Measurements from ENCODE around the gene NR2F1-AS1. TPM values are rescaled to one million over a fixed set of nuclear protein-coding genes. Genes with fewer than 3 reads are reported as not detected.

Gene NR2F1-AS1
- total RNA-seq, 1 donor from 2014 or later = 5.2 TPM

- Histone ChIP-seq H3K9me3 (ENCODE audit: control insufficient read depth in 3 of 3, low read length in 3 of 3) (no peaks in the 10 kb centered on the region), H3K36me3 (ENCODE audit: control insufficient read depth in 3 of 3, insufficient read depth in 3 of 3, low read length in 3 of 3) (no peaks in the 10 kb centered on the region), H3K4me3 (ENCODE audit: low read length in 3 of 3) (no peak overlapping the region), H3K4me1 (ENCODE audit: control insufficient read depth in 3 of 3, insufficient read depth in 3 of 3, low read length in 3 of 3) (peaks cover 23 to 26% (median 26%) of the 10 kb centered on the region in 3 donors), H3K27me3 (ENCODE audit: control insufficient read depth in 3 of 3, insufficient read depth in 3 of 3, low read length in 3 of 3) (peaks cover 43 to 81% (median 67%) of the 10 kb centered on the region in 3 donors), H3K27ac (ENCODE audit: low read depth, low read length) (no peak overlapping the region), H3K9ac (ENCODE audit: low read depth in 1 of 3, low read length in 3 of 3) (no peak overlapping the region)
These were observed 5.3 kb downstream of the NR2F1-AS1 start for GRCh38 chr5:93575461-93576414.

DNA sequence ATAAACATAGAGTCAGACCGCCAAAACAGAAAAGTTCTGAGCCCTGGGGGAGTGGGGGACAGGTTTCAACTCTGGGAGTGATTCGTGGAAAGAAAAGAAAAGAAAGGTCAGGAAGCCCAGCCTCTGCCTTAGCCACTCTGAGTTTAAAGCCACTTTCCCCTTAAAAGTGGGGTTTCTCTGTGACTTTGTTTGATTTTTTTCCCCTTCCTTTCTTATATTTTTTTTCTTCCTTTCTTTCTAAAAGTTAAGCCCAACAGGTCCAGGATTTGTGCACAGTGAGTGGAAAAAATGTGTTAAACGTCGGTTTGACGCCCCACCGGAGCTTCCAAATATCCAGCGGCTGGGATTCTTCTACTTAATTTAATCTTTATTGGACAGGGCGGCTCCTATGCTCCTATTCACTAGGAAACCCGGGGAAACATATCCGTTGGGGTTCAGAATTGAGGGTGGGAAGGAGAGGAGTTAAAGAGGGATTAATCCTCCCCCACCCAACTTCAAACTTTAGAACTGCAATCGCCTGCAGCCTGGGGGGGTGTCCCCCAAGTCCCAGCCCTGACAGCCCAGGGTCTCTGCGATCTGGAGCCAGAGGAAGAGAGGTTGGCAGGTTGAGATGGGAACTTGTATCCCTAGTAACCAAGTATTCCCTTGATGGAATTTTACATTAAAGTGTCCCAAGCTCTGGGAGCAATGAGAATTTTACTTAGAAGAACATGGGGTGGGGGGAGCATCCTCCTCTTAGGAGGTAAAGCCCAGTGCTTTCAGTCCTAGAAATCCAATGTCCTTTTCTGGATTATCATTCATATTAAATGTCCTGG lies 6.3 kb downstream of the NR2F1-AS1 start:
- H3K36me3 ChIP-seq (ENCODE audit: control insufficient read depth in 3 of 3, insufficient read depth in 3 of 3, low read length in 3 of 3) = no peaks in the 10 kb centered on the region
- H3K4me1 ChIP-seq (ENCODE audit: control insufficient read depth in 3 of 3, insufficient read depth in 3 of 3, low read length in 3 of 3) = peaks cover 15 to 16% (median 15%) of the 10 kb centered on the region in 3 donors
- H3K9me3 ChIP-seq (ENCODE audit: control insufficient read depth in 3 of 3, low read length in 3 of 3) = no peaks in the 10 kb centered on the region
- no peak overlapping the region for H3K27ac ChIP-seq (ENCODE audit: low read depth, low read length)
- peaks cover 53 to 81% (median 65%) of the 10 kb centered on the region in 3 donors for H3K27me3 ChIP-seq (ENCODE audit: control insufficient read depth in 3 of 3, insufficient read depth in 3 of 3, low read length in 3 of 3)
- H3K9ac ChIP-seq (ENCODE audit: low read depth in 1 of 3, low read length in 3 of 3) = no peak overlapping the region
- no peak overlapping the region for H3K4me3 ChIP-seq (ENCODE audit: low read length in 3 of 3)

DNA sequence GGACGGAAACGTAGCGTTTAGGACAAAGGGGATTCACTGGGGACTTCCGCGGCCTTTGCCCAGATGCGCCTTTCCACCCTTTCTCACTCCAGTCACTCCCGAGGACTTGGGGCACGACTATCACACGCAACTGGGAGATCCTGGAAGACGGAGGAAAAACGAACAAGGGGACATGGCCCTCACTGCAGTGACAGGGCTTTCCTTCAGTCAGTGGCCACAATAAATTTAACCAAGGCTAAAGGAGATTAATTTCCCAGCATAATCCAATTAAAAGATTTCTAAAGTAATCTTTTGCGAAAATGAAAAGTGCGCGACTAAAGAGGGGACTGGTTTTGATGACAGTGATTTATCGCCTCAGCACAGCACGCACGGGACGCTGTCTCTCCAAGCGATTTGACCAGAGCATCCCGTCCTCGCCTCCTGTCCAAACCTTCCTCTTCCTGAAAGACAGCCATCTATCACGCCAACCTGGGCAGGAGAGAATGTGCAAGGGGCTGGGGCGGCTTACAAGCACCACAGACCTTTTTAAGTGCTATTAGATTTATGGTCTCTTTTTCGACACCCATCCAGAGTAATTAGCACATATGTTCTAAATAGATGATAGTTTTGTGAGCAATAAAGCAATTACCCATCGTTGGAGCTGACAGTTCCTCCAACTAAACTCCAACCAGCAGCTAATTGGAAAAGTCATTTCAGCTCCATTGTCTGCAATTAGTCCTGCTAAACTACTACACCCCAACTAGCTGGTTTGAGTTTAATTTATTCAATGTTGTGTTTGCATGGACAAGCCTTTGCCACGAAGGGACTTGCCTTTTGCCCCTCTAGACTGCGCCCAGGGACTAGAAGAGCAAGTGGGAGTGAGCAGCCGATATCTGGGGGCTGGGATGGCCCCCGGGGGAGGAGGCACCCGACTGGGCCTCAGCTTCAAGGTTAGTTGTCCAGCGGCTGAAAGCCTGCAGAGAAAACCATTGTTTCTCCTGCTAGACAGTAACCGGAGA lies 7.4 kb downstream of the NR2F1-AS1 start:
- Histone ChIP-seq H3K9me3 (ENCODE audit: control insufficient read depth in 3 of 3, low read length in 3 of 3) (no peaks in the 10 kb centered on the region), H3K27ac (ENCODE audit: low read depth, low read length) (no peak overlapping the region), H3K4me1 (ENCODE audit: control insufficient read depth in 3 of 3, insufficient read depth in 3 of 3, low read length in 3 of 3) (peaks cover 8 to 16% (median 13%) of the 10 kb centered on the region in 3 donors), H3K36me3 (ENCODE audit: control insufficient read depth in 3 of 3, insufficient read depth in 3 of 3, low read length in 3 of 3) (no peaks in the 10 kb centered on the region), H3K27me3 (ENCODE audit: control insufficient read depth in 3 of 3, insufficient read depth in 3 of 3, low read length in 3 of 3) (peaks cover 48 to 83% (median 63%) of the 10 kb centered on the region in 3 donors), H3K9ac (ENCODE audit: low read depth in 1 of 3, low read length in 3 of 3) (no peak overlapping the region), H3K4me3 (ENCODE audit: low read length in 3 of 3) (no peak overlapping the region)

DNA sequence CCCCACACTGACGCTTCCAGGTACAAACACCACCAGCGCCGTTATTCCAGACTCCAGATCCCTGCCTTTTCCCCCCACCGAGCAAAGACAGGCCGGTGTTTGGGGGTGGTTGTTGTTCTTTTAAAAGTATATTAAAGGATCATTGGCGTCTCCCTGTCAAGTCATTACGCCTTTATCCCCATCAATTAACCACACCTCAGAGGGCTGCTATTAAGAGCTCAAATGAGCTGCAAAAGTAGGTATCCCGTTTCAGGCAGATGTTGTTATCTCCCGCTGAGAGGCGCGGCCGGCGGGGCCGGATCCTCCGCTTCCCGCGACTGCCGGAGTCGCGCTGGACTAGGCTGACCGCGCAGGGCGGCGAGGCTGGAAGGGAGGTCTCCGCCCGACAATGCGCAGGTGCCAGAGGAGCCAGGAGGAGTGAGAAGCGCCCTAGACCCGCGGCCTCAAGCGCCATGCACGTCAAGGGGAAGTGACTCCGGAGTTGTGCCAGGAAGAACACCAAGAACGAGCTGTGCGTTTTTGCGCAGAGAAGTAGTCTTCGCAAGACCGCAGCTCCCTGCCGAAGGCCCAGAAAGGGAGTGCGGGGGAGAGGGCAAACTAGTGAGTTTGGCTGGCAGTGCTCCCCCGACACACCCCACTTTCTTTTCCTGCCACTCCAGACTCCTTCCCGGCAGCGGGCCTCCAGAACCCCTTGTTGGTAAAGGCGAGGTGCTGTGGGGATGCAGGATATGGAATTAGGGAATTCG lies 8.2 kb downstream of the NR2F1-AS1 start:
- no peak overlapping the region for H3K27ac ChIP-seq (ENCODE audit: low read depth, low read length)
- peaks cover 48 to 76% (median 54%) of the 10 kb centered on the region in 3 donors for H3K27me3 ChIP-seq (ENCODE audit: control insufficient read depth in 3 of 3, insufficient read depth in 3 of 3, low read length in 3 of 3)
- H3K9ac ChIP-seq (ENCODE audit: low read depth in 1 of 3, low read length in 3 of 3) = no peak overlapping the region
- H3K9me3 ChIP-seq (ENCODE audit: control insufficient read depth in 3 of 3, low read length in 3 of 3) = no peaks in the 10 kb centered on the region
- H3K4me1 ChIP-seq (ENCODE audit: control insufficient read depth in 3 of 3, insufficient read depth in 3 of 3, low read length in 3 of 3) = peaks cover 8 to 16% (median 13%) of the 10 kb centered on the region in 3 donors
- peak overlapping the region; percentile 23 to 29 (median 26) for H3K4me3 ChIP-seq (ENCODE audit: low read length in 3 of 3)
- H3K36me3 ChIP-seq (ENCODE audit: control insufficient read depth in 3 of 3, insufficient read depth in 3 of 3, low read length in 3 of 3) = no peaks in the 10 kb centered on the region

DNA sequence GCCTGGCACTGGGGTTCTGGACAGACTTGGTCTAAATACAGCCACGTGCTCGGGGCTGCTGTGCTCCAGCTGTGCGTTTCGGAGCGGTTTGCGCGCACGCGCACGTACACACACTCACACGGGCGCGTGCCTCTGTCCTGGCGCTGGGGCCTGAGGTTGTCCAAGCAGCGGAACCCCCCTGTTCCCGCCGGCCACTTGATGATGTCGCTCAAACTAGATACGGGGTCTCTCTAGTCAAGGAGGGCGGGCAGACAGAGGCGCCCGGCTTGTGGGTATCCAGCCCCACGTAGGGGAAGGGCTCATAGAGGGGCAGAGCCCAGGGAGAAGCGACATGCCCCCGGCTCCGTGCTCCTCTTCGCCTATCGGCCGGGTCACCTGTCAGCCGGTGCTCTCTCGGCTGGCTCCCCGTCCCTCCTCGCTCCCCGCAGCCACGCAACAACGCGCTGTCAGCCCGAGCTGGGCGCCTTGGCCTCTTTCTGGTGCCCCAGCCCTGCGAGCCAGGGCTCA lies 8.9 kb downstream of the NR2F1-AS1 start:
- Histone ChIP-seq H3K4me1 (ENCODE audit: control insufficient read depth in 3 of 3, insufficient read depth in 3 of 3, low read length in 3 of 3) (peaks cover 8 to 16% (median 13%) of the 10 kb centered on the region in 3 donors), H3K9ac (ENCODE audit: low read depth in 1 of 3, low read length in 3 of 3) (no peak overlapping the region), H3K36me3 (ENCODE audit: control insufficient read depth in 3 of 3, insufficient read depth in 3 of 3, low read length in 3 of 3) (no peaks in the 10 kb centered on the region), H3K4me3 (ENCODE audit: low read length in 3 of 3) (peak overlapping the region; percentile 23 to 41 (median 26)), H3K27me3 (ENCODE audit: control insufficient read depth in 3 of 3, insufficient read depth in 3 of 3, low read length in 3 of 3) (peaks cover 48 to 72% (median 50%) of the 10 kb centered on the region in 3 donors), H3K27ac (ENCODE audit: low read depth, low read length) (no peak overlapping the region), H3K9me3 (ENCODE audit: control insufficient read depth in 3 of 3, low read length in 3 of 3) (no peaks in the 10 kb centered on the region)

DNA sequence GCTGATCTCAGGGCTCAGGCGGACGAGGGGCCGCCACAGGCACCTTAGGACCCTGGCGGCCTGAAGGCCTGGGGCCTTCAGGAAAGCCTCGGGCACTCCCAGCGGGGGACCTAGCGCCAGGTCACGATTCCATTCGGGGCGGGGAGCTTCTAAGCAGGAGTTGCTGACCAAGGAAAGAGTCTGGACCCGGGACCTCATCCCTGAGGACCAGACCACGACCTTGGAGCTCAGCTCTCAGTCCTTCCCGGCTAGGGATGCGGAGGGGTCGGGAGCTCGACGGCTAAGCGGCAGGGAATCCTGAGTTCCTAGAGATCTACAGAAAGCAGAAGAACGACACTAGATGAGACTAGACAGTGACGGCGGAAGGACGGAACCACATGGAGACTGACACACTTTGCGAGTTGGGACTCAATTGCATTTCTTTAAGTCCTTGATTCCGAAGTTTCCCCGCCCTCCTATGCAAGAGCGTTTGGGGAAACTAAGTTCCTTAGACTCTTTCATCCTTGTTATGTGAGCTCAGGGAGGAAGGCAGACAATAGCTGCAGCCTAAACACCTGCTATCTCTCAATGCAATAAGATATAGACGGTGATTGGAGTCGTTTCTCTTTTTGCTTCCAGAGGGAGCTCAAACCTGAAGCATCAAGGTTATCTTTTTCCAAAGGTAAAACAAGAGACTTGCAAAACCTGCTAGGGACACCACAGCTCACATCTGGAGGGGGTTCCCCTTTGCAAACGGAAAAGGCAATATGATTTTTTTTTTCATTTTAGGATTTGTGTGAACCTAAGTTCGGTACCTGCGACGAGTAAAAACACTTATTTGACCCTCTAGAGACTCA lies 9.7 kb downstream of the NR2F1-AS1 start:
- H3K27me3 ChIP-seq (ENCODE audit: control insufficient read depth in 3 of 3, insufficient read depth in 3 of 3, low read length in 3 of 3) = peaks cover 48 to 70% (median 50%) of the 10 kb centered on the region in 3 donors
- H3K9ac ChIP-seq (ENCODE audit: low read depth in 1 of 3, low read length in 3 of 3) = no peak overlapping the region
- H3K9me3 ChIP-seq (ENCODE audit: control insufficient read depth in 3 of 3, low read length in 3 of 3) = no peaks in the 10 kb centered on the region
- H3K27ac ChIP-seq (ENCODE audit: low read depth, low read length) = no peak overlapping the region
- no peaks in the 10 kb centered on the region for H3K36me3 ChIP-seq (ENCODE audit: control insufficient read depth in 3 of 3, insufficient read depth in 3 of 3, low read length in 3 of 3)
- H3K4me1 ChIP-seq (ENCODE audit: control insufficient read depth in 3 of 3, insufficient read depth in 3 of 3, low read length in 3 of 3) = peaks cover 8 to 16% (median 13%) of the 10 kb centered on the region in 3 donors
- H3K4me3 ChIP-seq (ENCODE audit: low read length in 3 of 3) = peak overlapping the region in 1 of 3 donors; percentile 23

- H3K4me3 ChIP-seq (ENCODE audit: low read length in 3 of 3) = no peak overlapping the region
- H3K27me3 ChIP-seq (ENCODE audit: control insufficient read depth in 3 of 3, insufficient read depth in 3 of 3, low read length in 3 of 3) = peaks cover 48 to 65% (median 50%) of the 10 kb centered on the region in 3 donors
- no peaks in the 10 kb centered on the region for H3K9me3 ChIP-seq (ENCODE audit: control insufficient read depth in 3 of 3, low read length in 3 of 3)
- H3K4me1 ChIP-seq (ENCODE audit: control insufficient read depth in 3 of 3, insufficient read depth in 3 of 3, low read length in 3 of 3) = peaks cover 8 to 16% (median 13%) of the 10 kb centered on the region in 3 donors
- H3K27ac ChIP-seq (ENCODE audit: low read depth, low read length) = no peak overlapping the region
- no peaks in the 10 kb centered on the region for H3K36me3 ChIP-seq (ENCODE audit: control insufficient read depth in 3 of 3, insufficient read depth in 3 of 3, low read length in 3 of 3)
- H3K9ac ChIP-seq (ENCODE audit: low read depth in 1 of 3, low read length in 3 of 3) = no peak overlapping the region
These were observed 10.5 kb downstream of the NR2F1-AS1 start for GRCh38 chr5:93570294-93571113.

All from skeletal muscle tissue (tissue), 4 donors.